CD4-positive, alpha-beta T cell treated with Interleukin-6 at 100 ng/mL for 8 hours (primary cell): Measurements from ENCODE around the gene YIPF5.

ENCODE experiments used
- DNase-seq: peaks from one replicate; pipeline ENCODE4 v3.0.0-alpha.2; 2020; ENCODE audit warnings: mixed read lengths, low spot score

The YIPF5 gene

DNA sequence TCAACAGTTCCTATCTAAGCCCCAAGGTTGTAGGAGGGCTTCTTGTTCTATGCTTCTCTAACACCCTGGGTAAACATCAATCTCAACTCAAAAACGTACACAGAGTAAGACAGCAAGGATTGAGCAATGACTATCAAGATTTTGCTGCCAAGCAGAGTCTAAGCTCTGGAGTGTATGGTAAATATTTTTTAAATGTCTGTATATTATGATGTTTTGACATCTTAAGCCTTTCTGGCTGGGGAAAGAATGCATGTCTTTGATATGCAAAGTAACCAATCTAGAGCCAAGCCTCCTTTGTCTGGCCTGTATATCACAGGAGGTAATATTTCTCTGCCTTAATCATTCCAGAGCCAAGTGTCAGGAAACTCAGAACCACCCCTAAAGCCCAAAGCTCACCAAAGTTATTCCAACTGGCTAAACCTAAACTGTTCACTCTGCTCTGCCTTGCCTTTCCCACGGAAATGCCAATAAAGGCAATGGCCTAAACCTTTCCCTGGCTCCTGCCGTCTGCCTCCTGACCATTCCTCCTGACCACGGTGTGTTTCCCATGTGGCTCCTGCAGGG, 45.2 kb downstream of the YIPF5 start:
- DNase-seq = no peak

DNA sequence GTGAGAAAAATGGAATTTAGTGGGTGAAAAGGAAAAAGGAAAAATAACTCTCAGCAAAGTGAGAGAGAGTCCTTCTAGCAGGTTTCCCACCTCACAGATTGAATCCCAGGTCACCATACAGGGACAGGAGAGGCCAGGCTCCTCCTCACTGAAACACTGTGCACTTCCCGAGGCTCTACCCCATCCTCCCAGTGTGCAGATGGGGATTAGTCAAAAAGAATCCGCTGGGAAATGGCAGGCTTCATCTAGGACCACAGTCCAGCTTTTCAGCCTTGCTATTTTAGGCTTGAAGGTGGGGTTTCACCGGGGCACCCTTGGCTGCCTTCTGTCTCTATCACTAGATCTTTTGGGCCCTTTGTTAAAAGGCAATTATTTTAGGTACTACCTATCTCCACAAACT, 47.8 kb downstream of the YIPF5 start:
- no peak for DNase-seq

DNA sequence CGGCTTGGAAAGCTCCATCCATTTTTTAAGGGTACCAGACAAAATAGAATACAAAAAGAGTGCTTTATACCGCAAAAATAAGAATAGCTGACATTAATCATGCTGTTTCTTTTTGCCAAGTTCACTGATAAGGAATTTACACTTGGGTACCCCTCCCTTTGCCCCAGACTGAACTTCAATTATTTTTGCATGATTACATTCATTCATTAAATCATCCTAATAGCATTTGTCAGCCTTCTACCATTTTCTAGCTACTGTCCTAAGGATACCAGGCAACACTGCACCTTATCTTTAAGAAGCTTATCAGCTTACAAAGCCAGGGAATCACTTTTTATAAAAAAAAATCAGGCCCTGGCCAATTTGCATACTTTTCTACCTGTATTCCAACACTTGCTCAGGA, 48.4 kb downstream of the YIPF5 start:
- no peak for DNase-seq

DNA sequence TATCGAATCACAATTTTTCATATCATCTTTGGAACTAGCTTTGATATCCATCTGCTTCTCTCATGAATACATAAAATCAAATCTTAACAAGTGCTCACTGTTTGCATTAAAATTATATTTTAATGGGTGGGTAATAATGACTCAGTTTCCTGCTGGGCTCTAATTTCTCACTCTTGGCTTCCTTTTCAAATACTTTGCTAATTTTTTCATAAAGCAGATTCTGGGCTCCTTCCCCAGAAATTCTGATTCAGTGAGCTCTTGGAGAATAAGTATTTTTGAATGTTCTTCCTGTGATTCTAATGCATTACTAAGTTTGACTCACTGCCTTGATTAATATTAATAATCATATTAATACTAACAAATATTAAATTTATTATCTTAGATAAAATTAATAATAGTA, 48.9 kb downstream of the YIPF5 start:
- DNase-seq = no peak

DNA sequence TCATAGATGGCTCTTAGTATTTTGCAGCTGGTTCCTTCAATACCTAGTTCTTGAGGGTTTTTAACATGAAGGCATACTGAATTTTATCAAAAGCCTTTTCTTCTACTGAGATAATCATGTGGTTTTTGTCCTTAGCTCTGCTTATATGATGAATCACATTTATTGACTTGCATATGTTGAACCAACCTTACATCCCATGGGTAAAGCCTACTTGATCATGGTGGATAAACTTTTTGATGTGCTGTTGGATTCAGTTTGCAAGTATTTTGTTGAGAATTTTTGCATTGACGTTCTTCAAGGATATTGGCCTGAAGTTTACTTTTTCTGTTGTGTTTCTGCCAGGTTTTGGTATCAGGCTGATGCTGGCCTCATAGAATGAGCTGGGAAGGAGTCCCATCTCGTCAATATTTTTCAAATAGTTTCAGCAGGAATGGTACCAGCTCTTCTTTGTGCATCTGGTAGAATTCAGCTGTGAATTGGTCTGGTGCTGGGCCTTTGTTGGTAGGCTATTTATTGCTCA, 49.7 kb downstream of the YIPF5 start:
- DNase-seq = no peak

DNA sequence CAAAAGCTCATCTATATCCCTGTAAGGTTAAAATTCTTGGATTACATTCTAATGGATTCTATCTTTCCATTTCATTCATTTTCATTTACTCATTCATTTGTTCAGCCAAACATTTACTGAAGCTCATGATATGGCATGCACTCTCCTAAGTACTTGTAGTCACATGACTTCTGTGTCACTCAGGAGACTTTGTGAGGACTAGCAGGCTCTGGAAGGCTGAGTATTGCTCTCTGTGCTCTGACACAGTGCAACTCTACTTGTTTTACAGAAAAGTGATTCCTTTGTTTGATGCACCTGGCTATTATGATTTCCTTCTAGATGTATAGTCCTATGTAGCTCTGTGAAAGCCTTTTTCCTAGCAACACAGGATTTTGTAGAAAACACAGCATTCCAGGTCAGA, 53.0 kb downstream of the YIPF5 start:
- DNase-seq = no peak

DNA sequence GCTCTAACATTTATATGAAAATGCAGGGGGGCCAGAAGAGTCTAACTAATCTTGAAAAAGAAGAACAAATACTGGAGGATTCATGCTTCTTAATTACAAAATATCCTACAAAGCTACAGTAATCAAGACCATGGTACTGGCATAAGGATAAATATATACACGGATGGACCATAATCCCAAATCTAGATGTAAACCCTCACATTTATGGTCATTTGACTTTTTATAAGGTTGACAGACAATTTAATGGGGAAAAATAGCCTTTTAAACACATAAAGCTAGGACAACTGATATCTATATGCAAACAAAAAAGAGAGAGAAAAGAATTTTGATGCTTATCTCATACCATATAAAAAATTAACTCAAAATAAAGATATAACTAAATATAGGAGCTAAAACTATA, 55.9 kb downstream of the YIPF5 start:
- DNase-seq = no peak
